NT2/D1 (cell line): Measurements from ENCODE around the gene PRL.

Experiments used
- SUZ12 ChIP-seq: IDR thresholded peaks from 2 replicates; pipeline ENCODE4 v1.6.1; 2011; ENCODE audit not compliant: insufficient read length, insufficient read depth; ENCODE audit errors: extremely low read depth
- YY1 ChIP-seq: IDR thresholded peaks from 2 replicates; pipeline ENCODE4 v1.6.1; 2011; ENCODE audit not compliant: insufficient read length, insufficient read depth

- TF ChIP-seq YY1 (no peak), SUZ12 (no peak)
These were observed 29.7 kb upstream of the PRL start for GRCh38 chr6:22326500-22326899.
